HS-27A (cell line): ENCODE data around the gene LPIN3.

Experiments
- DNase-seq: peaks from one replicate; pipeline ENCODE4 v3.0.0-alpha.2; 2012; ENCODE audit warnings: low read depth, missing footprints

The LPIN3 gene

GRCh38 chr20:41366546-41367392, 26.1 kb downstream of the LPIN3 start, which contains the start of gene EMILIN3:
EMILIN3 (minus strand) TSS chr20:41366818; CDS start chr20:41366634, 184 bp downstream.
- DNase-seq, result no peak

DNA sequence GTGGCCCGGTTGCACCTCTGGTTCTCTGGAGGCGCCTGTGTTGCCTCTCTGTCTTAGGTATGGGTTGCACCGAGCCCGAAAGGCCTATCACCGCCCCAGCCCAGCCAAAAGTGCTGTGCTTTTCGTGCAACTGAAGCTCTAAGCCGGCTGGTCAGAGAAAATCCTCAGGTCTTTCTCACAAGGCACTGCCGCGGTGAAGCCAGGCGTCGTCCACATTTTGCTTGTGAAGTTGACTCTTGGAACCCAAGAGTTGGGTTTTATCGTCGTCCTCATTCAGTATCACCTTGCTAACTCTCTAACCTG, 26.7 kb downstream of the LPIN3 start:
- DNase-seq, result no peak

- DNase-seq, result no peak
Observed at GRCh38 chr20:41367956-41368355, 27.3 kb downstream of the LPIN3 start.

DNA sequence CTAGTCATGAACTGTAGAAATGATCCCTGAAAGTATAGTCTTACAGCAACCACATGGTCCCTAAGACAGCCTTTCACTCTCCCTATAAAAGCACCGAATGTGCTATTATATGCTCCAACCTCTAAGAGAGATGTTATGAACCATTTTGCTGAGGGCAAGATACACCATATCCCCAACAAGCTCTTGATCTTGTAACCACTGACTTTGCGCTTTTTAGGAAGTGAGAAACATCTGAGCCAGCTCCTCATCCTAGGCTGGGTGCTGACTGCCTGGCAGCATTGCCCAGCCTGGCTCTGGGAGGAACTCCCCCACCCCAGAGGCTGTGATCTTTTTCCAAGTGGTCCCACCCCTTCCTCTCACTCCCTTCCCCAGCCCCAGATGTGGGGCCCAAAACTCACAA, 29.1 kb downstream of the LPIN3 start:
- DNase-seq, result no peak

DNA sequence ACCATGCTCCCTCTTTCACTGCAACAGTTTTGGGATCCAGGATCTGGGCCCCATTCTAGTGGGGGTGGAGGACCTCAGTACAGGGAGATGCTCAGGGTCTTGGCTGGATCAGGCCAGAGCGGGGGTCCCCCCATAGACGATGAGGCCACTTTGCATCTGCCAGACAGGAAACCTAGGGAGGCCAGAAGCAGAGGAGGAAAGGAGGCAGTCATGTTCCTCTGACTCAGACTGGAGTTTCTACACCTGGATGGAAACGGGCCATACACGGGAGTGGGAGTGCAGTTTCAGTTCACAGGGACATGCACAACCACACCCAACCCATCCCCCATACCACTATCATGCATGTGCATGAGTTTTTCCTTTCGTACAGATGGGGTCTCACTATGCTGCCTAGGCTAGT, 29.6 kb downstream of the LPIN3 start:
- DNase-seq, result no peak

DNA sequence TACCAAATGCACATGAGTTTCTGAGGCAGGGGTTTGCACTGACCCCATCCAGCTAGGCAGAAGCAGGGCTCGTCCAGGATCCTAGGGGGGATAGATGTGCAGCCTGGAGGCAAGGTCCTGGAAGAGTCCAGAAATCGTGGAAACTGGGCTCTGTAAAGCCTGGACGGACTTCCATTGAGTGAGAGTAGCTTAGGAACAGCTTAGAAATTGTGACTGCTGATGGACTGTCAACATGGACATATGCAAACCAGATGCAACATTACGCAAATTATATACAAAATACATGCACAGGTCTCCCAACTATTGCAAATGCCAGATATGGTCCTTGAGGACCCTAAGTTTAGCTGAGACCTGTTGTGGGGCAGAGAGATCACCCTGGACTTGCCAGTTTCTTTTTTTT, 30.8 kb downstream of the LPIN3 start:
- DNase-seq, result no peak

- no peak for DNase-seq
Observed at GRCh38 chr20:41373251-41373783, 32.7 kb downstream of the LPIN3 start.

GRCh38 chr20:41373931-41374920, 33.6 kb downstream of the LPIN3 start:
- no peak for DNase-seq

DNA sequence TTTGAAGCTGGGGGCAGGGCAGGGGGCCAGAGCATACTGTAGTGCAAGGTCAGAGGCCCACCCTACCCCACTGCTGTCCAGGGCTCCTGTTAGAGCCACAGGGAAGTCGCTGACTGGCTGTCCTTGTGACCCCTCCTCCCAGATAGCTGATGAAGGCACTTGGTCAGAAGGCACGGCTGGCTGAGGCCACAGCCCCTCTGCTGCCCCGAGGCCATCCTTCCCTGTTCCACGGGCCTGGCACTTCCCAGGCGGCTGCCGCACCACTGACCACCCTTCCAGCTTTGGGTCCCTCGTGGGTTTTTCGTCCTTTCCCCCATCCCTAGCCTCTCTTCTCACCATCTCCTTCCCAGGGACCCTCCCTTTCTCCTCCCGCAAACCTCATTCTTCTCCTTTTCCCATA, 35.2 kb downstream of the LPIN3 start:
- DNase-seq, result no peak

DNA sequence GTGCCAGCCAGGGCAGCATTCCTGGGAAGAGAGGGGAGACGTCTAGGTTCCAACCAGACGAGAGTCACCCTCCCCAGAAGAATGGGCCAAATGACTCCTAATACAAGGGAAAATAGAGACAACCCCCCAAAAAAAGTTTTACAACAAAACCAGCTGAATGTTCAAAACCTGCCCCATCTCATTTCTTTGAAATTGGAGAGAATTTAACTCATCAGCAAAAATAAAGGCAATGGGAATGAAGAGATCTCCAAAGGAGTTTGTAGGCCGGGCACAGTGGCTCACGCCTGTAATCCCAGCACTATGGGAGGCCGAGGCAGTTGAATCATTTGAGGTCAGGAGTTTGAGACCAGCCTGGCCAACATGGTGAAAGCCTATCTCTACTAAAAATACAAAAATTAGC, 35.7 kb downstream of the LPIN3 start:
- DNase-seq, result no peak

DNA sequence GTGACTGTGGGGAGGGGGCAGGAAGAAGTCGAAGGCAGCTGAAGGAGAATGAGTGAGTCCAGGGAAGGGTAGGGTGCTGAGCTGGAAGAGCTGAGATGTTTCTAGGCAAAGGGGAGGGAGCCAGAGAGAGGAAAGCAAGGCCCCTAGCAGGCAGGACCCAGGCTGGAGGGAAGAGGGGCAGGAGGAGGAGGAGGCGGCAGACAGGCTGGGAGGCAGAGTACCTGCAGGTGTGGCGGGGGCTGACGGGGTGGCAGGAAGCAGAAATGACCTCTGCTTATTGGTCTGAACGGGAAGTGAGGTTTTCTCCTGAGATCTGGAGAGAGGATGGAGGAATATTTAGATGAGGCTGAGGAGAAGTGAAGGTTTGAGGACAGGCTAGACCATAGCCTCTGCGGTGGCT, 36.7 kb downstream of the LPIN3 start:
- no peak for DNase-seq

DNA sequence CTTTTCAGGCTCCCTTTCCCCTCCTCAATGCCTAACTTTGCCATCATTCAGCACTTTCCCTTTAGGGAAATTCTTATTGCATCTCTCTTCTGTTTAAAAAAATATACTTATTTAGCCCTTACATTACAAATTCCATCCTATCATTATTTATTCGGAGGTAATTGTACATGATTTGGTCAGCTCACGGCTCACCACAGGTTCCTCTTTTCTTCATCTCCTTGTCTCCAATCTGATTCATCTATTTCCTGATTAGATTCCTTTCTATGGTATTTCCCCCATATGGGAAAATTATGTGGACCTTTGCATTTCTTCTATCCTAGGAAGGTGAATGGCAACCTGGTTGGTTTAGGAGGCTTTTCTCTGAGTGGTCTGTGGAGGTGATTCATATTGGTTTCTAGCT, 38.9 kb downstream of the LPIN3 start:
- DNase-seq, result no peak

DNA sequence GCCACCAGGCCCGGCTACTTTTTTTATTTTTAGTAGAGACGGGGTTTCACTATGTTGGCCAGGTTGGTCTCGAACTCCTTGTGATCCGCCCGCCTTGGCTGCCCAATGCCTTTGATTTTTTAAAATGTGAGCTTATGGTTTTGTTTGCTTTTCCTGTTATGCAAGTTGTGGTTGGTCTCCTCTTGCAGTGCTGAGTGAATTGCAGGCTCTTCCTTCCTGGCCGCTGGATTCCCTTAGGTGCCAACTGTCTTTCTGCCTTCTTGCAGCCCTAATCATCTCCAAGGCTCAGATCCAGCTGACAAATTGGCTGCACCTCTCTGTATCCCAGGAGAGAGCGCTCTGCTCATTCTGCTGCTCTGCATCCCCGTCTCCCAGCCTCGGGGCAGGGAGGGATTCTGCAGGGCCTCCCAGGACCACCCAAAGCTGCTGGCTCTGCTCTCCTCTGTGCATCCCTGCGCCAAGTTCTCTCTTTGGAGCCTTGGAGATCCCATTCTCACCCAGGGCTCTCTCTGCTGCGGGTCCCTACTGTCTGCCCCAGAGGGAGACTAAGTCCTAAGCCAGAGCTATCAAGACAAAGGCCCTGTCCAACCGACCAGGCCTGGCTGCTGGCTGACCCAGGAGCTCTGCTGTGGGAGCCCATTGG, 40.1 kb downstream of the LPIN3 start:
- DNase-seq, result no peak

DNA sequence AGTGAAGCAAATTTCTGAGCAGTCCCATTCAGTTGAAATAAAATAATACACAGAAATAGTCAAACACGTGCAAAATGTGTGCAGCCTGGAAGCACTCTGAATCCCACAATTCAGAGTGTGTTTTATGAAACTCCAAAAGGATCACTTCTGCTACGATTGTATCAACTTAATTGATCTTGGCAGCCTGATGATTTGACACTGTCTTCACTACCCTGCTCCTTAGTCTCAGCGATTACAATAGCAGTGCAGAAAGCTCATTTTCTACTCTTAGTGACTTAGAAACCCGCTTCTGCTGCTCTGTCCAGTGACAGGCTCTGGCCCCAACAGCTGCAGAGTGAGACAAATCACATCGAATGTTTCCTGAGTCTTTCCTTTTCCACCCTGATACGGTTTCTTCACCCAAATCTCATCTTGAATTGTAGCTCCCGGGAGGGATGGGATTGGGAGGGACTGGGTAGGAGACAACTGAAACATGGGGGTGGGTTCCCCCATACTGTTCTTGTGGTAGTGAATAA, 42.2 kb downstream of the LPIN3 start:
- DNase-seq, result no peak

DNA sequence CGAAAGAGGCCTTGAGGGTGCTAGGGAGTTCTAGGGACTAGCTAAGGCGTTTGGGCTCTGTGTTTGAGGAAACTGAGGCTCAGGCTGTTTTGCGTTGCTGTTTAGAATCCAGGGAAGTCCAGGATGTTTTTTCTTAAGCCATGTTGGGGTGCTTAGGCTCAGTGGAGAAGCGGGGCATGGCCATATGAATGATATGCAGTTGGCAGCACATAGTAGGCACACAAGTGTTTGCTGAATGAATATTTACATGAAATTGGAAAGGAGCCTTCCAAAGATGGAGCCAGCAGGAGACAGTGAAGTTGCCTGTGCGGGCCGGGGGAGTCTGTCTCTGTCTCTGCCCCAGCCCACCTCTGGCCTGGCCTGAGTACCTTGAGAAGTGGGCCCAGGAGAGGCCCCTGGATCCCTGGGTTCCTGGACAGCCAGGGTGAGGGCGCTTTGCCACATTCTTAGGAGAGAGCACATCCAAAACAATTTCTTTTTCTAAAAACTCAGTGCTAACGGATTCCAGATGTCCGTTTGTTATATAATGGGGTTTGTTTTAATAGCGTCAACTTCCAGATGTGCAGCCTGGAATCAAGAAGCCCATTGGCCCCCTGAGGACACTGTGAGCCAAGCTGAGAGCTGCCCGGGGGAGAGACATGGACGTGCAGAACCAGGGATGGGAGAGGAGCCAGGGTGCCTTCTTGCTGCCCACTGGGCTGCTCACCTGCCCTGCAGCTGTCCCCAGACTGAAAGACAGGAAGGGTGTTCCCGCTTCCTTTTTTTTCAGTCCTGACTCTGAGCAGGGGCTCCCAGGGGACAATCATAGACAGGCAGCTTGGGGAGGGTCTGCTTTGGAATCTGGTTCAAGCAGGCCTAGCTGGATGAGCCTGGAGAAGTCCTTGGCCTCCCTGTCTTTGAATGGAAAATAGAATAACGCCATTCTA, 46.1 kb downstream of the LPIN3 start:
- no peak for DNase-seq

- no peak for DNase-seq
Observed at GRCh38 chr20:41387444-41387851, 46.8 kb downstream of the LPIN3 start.

DNA sequence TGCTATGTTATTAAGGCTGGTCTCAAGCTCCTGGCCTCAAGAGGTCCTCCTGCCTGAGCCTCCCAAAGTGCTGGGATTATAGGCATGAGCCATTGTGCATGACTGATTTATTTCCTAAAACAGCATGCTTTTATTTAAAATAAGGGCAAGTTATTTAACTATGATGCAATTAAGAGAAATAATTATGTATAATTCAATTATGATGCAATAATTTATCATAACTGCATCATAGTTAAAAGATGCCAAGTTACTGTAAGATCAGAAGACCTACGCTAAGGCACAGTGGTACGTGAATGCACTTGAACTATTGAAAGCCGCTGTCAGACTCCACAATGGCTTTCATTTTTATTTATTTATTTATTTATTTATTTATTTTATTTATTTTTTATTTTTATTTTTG, 50.3 kb downstream of the LPIN3 start:
- DNase-seq, result no peak

GRCh38 chr20:41391587-41392001, 51.0 kb downstream of the LPIN3 start:
- DNase-seq, result no peak

- DNase-seq, result no peak
Observed at GRCh38 chr20:41392295-41392694, 51.7 kb downstream of the LPIN3 start.

- no peak for DNase-seq
Observed at GRCh38 chr20:41392871-41393704, 52.5 kb downstream of the LPIN3 start.
